ENCODE measurements around the gene HOXD12. TPM values are rescaled to one million over a fixed set of nuclear protein-coding genes. Genes with fewer than 3 reads are reported as not detected.

Gene HOXD12
- total and polyA plus RNA-seq, 5 experiments from 2014 or later, result not detected

- Mint-ChIP-seq H3K4me1 (peaks cover 12 to 48% (median 38%) of the 10 kb centered on the region in 4 donors), H3K4me3 (peak overlapping the region; percentile 39 to 77 (median 68)), H3K27ac (peak overlapping the region in 3 of 10 donors; percentile 19 to 88 (median 71)), H3K36me3 (peaks cover 3 to 10% (median 7%) of the 10 kb centered on the region in 3 donors), H3K9me3 (peaks cover 0 to 13% (median 3%) of the 10 kb centered on the region in 9 donors), H3K27me3 (peaks cover 65 to 88% (median 78%) of the 10 kb centered on the region in 5 donors)
- ATAC-seq, result no peak
- POLR2A ChIA-PET, result no interaction called here
- no peak for DNase-seq
These were observed 28.8 kb downstream of the HOXD12 start for GRCh38 chr2:176128172-176128981.

- Mint-ChIP-seq H3K27ac (peak within 1 kb of the TSS in 4 of 10 donors; percentile 19 to 88 (median 47)), H3K4me3 (peak within 1 kb of the TSS; percentile 61 to 81 (median 75)), H3K4me1 (peaks cover 10 to 40% (median 32%) of the 10 kb centered on the region in 4 donors), H3K27me3 (peaks cover 67 to 88% (median 78%) of the 10 kb centered on the region in 5 donors), H3K9me3 (peaks cover 0 to 22% (median 3%) of the 10 kb centered on the region in 9 donors), H3K36me3 (peaks cover 3 to 10% (median 7%) of the 10 kb centered on the region in 3 donors)
- peak; percentile 15 to 19 for ATAC-seq
- POLR2A ChIA-PET, result no interaction called here
- no peak for DNase-seq
These were observed 29.6 kb downstream of the HOXD12 start, which contains the start of gene HOXD8 for GRCh38 chr2:176128982-176129796. Gene HOXD8 (plus strand): TSS chr2:176129705. CDS start chr2:176130367, 662 bp downstream.

- no peak for DNase-seq
- POLR2A ChIA-PET, result no interaction called here
- ATAC-seq, result peak; percentile 18 to 22
- H3K4me1 Mint-ChIP-seq, result peaks cover 10 to 40% (median 32%) of the 10 kb centered on the region in 4 donors
- peak overlapping the region in 8 of 10 donors; percentile 31 to 77 (median 44) for H3K4me3 Mint-ChIP-seq
- H3K36me3 Mint-ChIP-seq, result peaks cover 3 to 10% (median 6%) of the 10 kb centered on the region in 3 donors
- no peak overlapping the region for H3K27ac Mint-ChIP-seq
- peaks cover 0 to 23% (median 3%) of the 10 kb centered on the region in 9 donors for H3K9me3 Mint-ChIP-seq
- H3K27me3 Mint-ChIP-seq, result peaks cover 68 to 88% (median 79%) of the 10 kb centered on the region in 5 donors
These were observed 30.2 kb downstream of the HOXD12 start for GRCh38 chr2:176129813-176130146.

GRCh38 chr2:176130147-176130956 lies 30.8 kb downstream of the HOXD12 start:
- Mint-ChIP-seq H3K9me3 (peaks cover 0 to 28% (median 3%) of the 10 kb centered on the region in 9 donors), H3K4me1 (peaks cover 10 to 43% (median 33%) of the 10 kb centered on the region in 4 donors), H3K4me3 (peak overlapping the region; percentile 61 to 80 (median 76)), H3K27me3 (peaks cover 68 to 88% (median 80%) of the 10 kb centered on the region in 5 donors), H3K27ac (peak overlapping the region in 1 of 10 donors; percentile 86), H3K36me3 (peaks cover 3 to 15% (median 6%) of the 10 kb centered on the region in 3 donors)
- POLR2A ChIA-PET, result no interaction called here
- ATAC-seq (peak; percentile 43 to 48), DNase-seq (peak in 3 of 10 donors; percentile 14 to 44 (median 33))

GRCh38 chr2:176130957-176131847 lies 31.6 kb downstream of the HOXD12 start:
- Mint-ChIP-seq H3K9me3 (peaks cover 0 to 35% (median 3%) of the 10 kb centered on the region in 9 donors), H3K27me3 (peaks cover 67 to 88% (median 80%) of the 10 kb centered on the region in 5 donors), H3K36me3 (peaks cover 3 to 21% (median 12%) of the 10 kb centered on the region in 3 donors), H3K4me1 (peaks cover 13 to 52% (median 40%) of the 10 kb centered on the region in 4 donors), H3K27ac (peak overlapping the region in 2 of 10 donors; percentile 48 to 86), H3K4me3 (peak overlapping the region; percentile 61 to 80 (median 76))
- no peak for ATAC-seq
- POLR2A ChIA-PET, result interaction anchor here (0.7 to 1.2 kb wide), 2 partner anchors 507 to 732 kb away, joined by 3 to 5 read pairs; no protein-coding TSS in a partner anchor
- no peak for DNase-seq

DNA sequence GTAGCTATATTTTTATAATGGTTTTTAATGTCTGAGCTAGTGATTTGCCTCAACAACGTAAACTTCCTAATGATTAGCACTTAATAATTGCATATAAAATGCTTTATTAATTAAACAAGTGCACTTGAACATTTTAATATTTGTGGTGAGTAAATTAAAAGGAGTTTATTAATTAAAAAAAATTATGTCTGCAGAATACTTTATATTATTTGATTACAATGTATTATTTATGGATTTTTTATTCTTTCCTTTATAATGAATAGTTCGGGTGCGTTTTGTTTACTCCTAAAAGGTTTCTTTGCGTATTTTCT lies 32.2 kb downstream of the HOXD12 start:
- DNase-seq (no peak), ATAC-seq (no peak)
- Mint-ChIP-seq H3K9me3 (peaks cover 0 to 37% (median 3%) of the 10 kb centered on the region in 9 donors), H3K36me3 (peaks cover 3 to 21% (median 12%) of the 10 kb centered on the region in 3 donors), H3K4me1 (peaks cover 13 to 53% (median 42%) of the 10 kb centered on the region in 4 donors), H3K27me3 (peaks cover 63 to 88% (median 76%) of the 10 kb centered on the region in 5 donors), H3K27ac (peak overlapping the region in 1 of 10 donors; percentile 86), H3K4me3 (peak overlapping the region in 9 of 10 donors; percentile 10 to 89 (median 79))
- POLR2A ChIA-PET, result interaction anchor here (0.7 to 1.2 kb wide), 2 partner anchors 507 to 732 kb away, joined by 3 to 5 read pairs; no protein-coding TSS in a partner anchor

DNA sequence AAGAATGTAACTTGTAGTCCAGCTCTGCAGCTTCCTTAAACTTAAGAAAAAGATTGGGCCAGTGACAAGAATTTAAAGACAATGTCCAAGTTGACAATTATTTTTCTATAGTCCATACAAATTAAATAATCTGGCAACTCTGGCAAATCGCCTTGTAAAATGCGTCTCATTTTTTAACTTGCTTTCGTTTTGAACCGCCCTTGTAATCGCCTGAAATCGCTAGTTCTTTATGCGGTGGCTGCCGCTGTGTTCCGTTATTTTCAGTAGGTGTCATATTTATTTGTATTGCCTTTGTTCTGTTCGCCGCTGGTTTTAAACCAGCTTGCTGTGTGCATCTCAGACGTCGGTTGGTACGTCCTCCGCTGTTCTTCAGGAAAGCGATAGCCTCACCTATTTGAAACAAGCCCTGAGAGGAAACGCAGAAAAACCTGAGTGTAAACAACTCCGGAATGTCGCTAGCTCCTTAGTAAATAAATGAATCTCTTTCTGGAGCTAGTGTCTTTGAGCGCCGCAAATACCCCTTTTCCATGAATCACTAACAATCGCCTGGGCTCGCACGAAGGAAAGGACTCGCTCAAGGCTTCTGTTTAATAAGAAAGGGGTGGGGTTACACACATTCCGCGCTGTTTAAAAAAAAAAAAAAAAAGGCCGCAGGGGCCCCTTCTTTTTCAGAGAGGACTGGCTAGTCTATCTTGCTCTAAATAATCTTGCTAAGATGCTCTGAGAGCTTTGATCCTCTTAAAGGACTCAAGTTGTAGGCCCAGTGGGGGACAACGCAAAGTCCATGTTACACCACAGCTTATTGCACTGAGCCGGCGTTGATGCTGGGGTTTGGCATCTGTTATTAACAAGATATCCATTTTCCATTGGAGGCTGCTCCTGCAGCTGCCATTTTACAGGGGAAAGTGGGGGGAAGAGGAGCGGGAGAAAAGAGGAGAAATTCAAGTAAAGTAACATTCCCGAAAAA lies 32.9 kb downstream of the HOXD12 start:
- Mint-ChIP-seq H3K36me3 (peaks cover 3 to 21% (median 12%) of the 10 kb centered on the region in 3 donors), H3K27ac (peak overlapping the region in 1 of 10 donors; percentile 86), H3K27me3 (peaks cover 65 to 88% (median 77%) of the 10 kb centered on the region in 5 donors), H3K4me3 (peak overlapping the region; percentile 56 to 89 (median 81)), H3K4me1 (peaks cover 13 to 50% (median 41%) of the 10 kb centered on the region in 4 donors), H3K9me3 (peaks cover 0 to 40% (median 3%) of the 10 kb centered on the region in 9 donors)
- POLR2A ChIA-PET, result interaction anchor here (0.5 to 1.2 kb wide), 4 partner anchors 14 to 731 kb away, joined by 3 to 5 read pairs (median 3); no protein-coding TSS in a partner anchor
- DNase-seq (peak in 1 of 10 donors; percentile 34), ATAC-seq (no peak)

- Mint-ChIP-seq H3K4me3 (peak overlapping the region in 1 of 10 donors; percentile 20), H3K27me3 (peaks cover 64 to 88% (median 77%) of the 10 kb centered on the region in 5 donors)
- DNase-seq, result no peak
These were observed 33.8 kb downstream of the HOXD12 start for GRCh38 chr2:176133389-176133788.

GRCh38 chr2:176134035-176134434 lies 34.4 kb downstream of the HOXD12 start:
- peaks cover 0 to 49% (median 8%) of the 10 kb centered on the region in 9 donors for H3K9me3 Mint-ChIP-seq

More at GRCh38 chr2:176133389-176133788, 33.8 kb downstream of the HOXD12 start:
- H3K27ac Mint-ChIP-seq, result no peak overlapping the region
- peaks cover 12 to 47% (median 37%) of the 10 kb centered on the region in 4 donors for H3K4me1 Mint-ChIP-seq
- peaks cover 3 to 24% (median 17%) of the 10 kb centered on the region in 3 donors for H3K36me3 Mint-ChIP-seq
- no peak for ATAC-seq
- POLR2A ChIA-PET, result interaction anchor here (0.6 kb wide), 1 partner anchor 13 kb away, joined by 3 read pairs; no protein-coding TSS in a partner anchor
- peaks cover 0 to 42% (median 4%) of the 10 kb centered on the region in 9 donors for H3K9me3 Mint-ChIP-seq

More at GRCh38 chr2:176134035-176134434, 34.4 kb downstream of the HOXD12 start:
- no peak overlapping the region for H3K27ac Mint-ChIP-seq
- ATAC-seq, result no peak
- POLR2A ChIA-PET, result no interaction called here
- peaks cover 4 to 27% (median 18%) of the 10 kb centered on the region in 3 donors for H3K36me3 Mint-ChIP-seq
- H3K4me1 Mint-ChIP-seq, result peaks cover 11 to 48% (median 37%) of the 10 kb centered on the region in 4 donors
- no peak for DNase-seq
- peaks cover 66 to 88% (median 79%) of the 10 kb centered on the region in 5 donors for H3K27me3 Mint-ChIP-seq
- H3K4me3 Mint-ChIP-seq, result peak overlapping the region in 1 of 10 donors; percentile 56

Measured in naive thymus-derived CD8-positive, alpha-beta T cell (primary cell).